Medulla oblongata (tissue), 1 donor: ENCODE data around the gene ACD.
"Not testable (repeated sequence)": the region's sequence is repeated elsewhere in the genome, so short reads cannot be mapped to it uniquely, and the experiment has no call there.

ENCODE experiments used
- DNase-seq: peaks from one replicate; pipeline ENCODE4 v3.0.0-alpha.2; 2015; ENCODE audit errors: extremely low spot score

The ACD gene

GRCh38 chr16:67659675-67660563 is at the start of gene ACD:
TSS of gene ACD (minus strand) at chr16:67660260. CDS start at chr16:67660220, 40 bp downstream.
- DNase-seq: peak; percentile 97

GRCh38 chr16:67709050-67709449 is 49.0 kb upstream of the ACD start:
- DNase-seq: no peak

- DNase-seq: no peak
Observed at GRCh38 chr16:67708368-67708771, 48.3 kb upstream of the ACD start.

GRCh38 chr16:67707790-67708189 is 47.7 kb upstream of the ACD start:
- DNase-seq: no peak

- DNase-seq: no peak
Observed at GRCh38 chr16:67707210-67707609, 47.1 kb upstream of the ACD start.

GRCh38 chr16:67704110-67704509 is 44.0 kb upstream of the ACD start:
- no peak for DNase-seq

GRCh38 chr16:67703626-67704025 is 43.6 kb upstream of the ACD start:
- DNase-seq: no peak

GRCh38 chr16:67702130-67702529 is 42.1 kb upstream of the ACD start:
- DNase-seq: no peak

GRCh38 chr16:67701420-67701819 is 41.4 kb upstream of the ACD start:
- DNase-seq: no peak

- DNase-seq: no peak
Observed at GRCh38 chr16:67699265-67699664, 39.2 kb upstream of the ACD start.

GRCh38 chr16:67697422-67698185 is 37.5 kb upstream of the ACD start:
- DNase-seq: no peak

- no peak for DNase-seq
Observed at GRCh38 chr16:67694611-67695010, 34.6 kb upstream of the ACD start.

- not testable (repeated sequence) for DNase-seq
Observed at GRCh38 chr16:67693517-67694285, 33.6 kb upstream of the ACD start.

GRCh38 chr16:67685388-67686112 is 25.5 kb upstream of the ACD start:
- DNase-seq: no peak

- no peak for DNase-seq
Observed at GRCh38 chr16:67683767-67684166, 23.7 kb upstream of the ACD start.

GRCh38 chr16:67679935-67680897 is 20.2 kb upstream of the ACD start:
- DNase-seq: no peak

- no peak for DNase-seq
Observed at GRCh38 chr16:67678354-67679023, 18.4 kb upstream of the ACD start.

- DNase-seq: no peak
Observed at GRCh38 chr16:67677712-67678111, 17.7 kb upstream of the ACD start.

GRCh38 chr16:67676939-67677338 is 16.9 kb upstream of the ACD start:
- no peak for DNase-seq

- no peak for DNase-seq
Observed at GRCh38 chr16:67676516-67676915, 16.5 kb upstream of the ACD start.
